Measurements from ENCODE around the gene RANBP2.
A peak's percentile ranks its signal among the peaks of the same experiment; 100 is the strongest.
"Not testable (repeated sequence)": the region's sequence is repeated elsewhere in the genome, so short reads cannot be mapped to it uniquely, and the experiment has no call there.

The RANBP2 gene

DNA sequence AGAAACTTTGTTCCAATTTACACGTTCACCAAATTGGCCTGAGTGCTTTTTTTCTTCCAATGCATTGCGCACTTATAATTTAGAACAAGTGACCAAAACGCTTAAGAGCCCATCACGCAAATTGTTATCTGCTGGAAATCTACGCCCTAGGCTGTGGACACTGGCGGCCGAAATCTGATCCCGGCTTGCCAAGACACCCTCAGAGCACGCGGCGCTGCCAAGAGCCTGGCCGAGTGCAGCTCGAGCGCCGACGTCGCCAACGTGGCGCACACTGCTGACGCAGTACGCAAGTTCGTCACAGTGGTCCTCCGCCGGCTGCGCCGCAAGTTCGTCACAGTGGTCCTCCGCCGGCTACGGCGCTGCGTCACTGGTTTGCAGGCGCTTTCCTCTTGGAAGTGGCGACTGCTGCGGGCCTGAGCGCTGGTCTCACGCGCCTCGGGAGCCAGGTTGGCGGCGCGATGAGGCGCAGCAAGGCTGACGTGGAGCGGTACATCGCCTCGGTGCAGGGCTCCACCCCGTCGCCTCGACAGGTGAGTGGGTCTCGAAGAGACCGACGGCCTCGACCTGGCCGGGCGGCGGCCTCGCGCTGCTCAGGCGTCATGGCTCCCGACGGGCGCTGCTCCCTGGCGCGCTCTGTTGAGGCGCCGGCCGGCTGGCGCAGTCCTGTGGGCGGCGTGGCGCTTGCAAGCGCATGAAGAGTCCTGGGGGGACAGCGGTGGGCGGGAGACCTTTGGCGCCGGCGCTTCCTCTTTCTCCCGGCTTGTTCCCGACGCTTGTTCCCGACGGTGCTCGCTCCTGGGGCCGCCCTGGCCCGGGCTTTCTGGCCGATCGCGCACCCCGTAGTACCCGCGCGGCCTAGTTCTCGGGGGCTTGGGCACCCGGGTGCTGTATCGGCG lies at the start of gene RANBP2:
Gene RANBP2 (plus strand): TSS at position 334 of the 896 bp plus-strand sequence. CDS start 125 bp downstream, at position 459.
- peak; percentile 92 for DNase-seq

DNA sequence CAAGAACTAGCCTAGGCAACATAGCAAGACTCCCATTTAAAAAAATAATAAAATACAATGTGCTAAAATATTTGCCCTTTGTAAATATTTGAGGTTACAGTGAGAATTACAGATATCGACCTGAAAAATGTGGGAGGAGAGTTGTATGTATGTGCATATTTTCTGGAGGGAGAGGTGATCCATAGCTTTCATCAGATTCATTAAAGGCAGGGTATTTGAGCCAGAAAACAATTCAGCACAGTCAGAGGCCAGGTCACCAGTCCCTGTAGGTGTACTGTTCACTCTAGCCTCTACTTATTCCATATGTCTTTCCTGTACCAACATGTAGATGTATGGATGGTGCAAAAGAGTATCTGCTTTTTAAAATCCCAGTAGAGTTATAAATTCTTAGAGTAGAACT lies 49.0 kb upstream of the RANBP2 start:
- DNase-seq, result not testable (repeated sequence)

- DNase-seq, result not testable (repeated sequence)
These were observed 47.0 kb upstream of the RANBP2 start for GRCh38 chr2:108672200-108672805.

GRCh38 chr2:108676522-108676921 lies 42.8 kb upstream of the RANBP2 start:
- DNase-seq, result not testable (repeated sequence)

- not testable (repeated sequence) for DNase-seq
These were observed 42.0 kb upstream of the RANBP2 start for GRCh38 chr2:108677239-108677744.

DNA sequence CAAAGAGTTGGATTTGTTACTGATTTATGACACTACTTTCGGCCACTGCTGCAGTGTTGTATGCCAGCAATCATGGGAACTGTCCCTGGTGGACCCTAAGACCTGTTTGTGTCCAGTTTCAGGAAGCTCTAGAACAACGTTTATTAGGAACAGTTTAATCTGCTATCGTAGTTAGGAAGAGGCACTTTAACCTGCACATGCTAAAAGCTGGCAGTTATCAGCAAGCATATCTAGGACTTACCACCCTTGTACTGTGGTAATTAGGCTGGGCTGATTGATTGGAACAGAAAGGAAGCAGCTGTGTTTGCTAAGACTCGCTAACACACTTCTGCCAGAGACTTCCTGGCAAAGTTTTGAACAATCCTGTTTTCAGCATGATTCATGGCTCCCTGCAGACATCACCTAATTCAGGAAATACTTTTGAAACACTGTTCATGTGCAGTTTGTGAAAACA lies 41.1 kb upstream of the RANBP2 start:
- peak; percentile 62 for DNase-seq

DNA sequence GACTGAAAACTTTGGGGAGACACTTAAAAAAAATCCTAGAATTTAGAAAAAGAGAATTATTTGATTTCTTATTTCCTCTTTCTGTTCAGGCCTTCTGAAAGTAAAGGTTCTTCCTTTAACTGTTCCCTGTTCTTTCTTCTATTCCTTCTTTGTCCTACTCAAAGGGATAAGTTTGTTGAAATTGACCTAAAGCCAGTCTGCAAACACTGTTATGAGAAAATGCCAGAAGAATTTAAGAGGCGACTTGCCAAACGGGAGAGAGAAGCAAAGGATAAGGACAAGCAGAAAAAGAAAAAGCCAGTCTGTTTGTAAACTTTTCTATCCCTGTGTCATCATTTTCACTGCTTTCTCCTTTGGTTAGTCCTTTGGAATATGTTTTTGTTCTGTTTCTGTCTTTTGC lies 38.5 kb upstream of the RANBP2 start:
- not testable (repeated sequence) for DNase-seq

DNA sequence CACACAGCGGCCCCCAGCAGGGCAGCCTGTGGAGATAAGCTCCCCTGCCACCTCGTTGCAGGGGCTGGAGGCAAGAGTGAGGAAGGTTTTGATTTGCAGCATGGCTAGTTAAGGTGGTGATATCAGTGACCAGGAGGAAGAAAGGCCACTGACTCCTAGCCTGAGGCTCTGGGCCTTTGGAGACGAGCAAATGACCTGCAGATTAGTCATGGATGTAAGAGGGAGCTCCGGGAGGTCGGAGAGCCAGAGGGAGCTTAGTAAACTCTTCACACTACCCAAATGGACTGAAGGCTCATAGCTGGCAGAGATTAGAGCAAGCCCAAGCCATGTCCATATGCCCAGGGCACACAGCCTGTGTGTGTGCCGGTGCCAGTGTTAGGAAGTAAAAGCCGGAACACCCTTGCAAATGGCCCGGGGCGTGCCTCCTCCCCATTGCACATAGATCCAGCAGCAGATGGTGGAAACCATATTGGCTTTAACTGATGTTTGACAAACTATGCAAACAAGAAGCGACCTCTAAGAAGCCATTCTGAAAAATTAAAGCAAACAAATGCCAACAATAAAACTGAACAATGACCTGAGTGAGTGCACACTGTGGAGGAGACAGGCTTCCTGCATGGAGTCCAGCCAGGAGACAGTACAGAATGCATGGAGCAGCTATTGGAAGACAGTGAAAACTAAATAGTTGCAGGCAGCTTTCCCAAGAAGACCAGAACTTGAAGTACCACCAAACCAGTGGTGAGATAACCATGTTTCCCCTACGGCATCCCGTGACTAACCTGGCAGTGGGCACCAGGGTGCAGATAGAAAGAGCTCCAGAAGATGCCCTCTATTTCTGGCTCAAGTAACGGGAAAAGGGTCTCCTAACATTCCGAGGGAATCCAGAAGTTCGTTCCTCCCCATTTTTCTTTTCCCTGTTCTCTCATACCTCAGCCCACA lies 30.2 kb upstream of the RANBP2 start:
- DNase-seq, result not testable (repeated sequence)

- DNase-seq, result not testable (repeated sequence)
These were observed 29.3 kb upstream of the RANBP2 start for GRCh38 chr2:108690001-108690400.

GRCh38 chr2:108691447-108691846 lies 27.8 kb upstream of the RANBP2 start:
- DNase-seq, result no peak

DNA sequence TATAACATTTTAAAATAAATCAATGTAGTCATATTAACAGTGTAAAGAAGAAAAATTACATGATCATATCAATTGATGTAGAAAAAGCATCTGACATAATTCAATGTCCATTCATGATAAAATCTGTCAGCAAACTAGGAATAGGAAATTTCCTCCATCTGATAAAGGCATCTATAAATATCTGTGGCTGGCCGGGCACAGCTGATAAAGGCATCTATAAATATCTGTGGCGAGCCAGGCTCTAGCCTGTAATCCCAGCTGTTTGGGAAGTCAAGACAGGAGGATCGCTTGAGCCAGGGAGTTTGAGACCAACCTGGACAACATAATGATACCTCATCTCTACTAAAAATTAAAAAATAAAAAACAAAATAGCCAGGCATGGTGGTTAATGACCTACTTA lies 18.1 kb upstream of the RANBP2 start:
- no peak for DNase-seq

DNA sequence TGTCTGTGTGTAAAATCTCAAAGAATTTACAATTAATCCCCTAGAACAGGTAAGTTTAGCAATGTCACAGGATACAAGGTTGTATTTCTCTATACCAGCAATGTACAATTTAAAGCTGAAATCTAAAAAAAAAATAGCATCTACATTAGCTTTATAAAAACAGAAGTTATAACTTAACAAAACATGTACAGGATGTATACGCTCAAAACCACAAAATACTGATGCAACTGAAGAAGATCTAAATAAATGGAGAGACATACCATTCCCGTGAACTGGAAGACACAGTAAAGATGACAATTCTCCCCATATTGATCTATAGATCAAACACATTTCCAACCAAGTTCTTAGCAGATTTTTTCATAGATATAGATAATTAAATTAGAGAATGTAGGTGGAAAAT lies 17.5 kb upstream of the RANBP2 start:
- no peak for DNase-seq

DNA sequence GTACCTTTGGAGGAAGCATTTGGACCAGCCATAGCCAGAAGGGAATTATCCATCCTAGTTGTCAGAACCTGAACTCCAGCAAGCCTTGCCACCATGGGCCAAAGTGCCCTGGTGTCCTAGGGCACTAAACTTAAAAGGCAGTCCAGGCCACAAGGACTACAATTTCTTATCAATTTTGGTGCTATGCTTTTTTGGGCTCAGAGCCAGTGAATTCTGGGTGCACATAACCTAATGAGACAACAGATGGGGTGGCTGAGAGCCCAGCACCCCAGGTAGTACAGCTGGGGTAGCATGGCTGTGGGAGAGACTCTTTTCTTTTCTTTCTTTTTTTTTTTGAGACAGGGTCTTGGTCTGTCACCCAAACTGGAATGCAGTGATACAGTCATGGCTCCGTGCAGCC lies 14.4 kb upstream of the RANBP2 start:
- DNase-seq, result no peak

DNA sequence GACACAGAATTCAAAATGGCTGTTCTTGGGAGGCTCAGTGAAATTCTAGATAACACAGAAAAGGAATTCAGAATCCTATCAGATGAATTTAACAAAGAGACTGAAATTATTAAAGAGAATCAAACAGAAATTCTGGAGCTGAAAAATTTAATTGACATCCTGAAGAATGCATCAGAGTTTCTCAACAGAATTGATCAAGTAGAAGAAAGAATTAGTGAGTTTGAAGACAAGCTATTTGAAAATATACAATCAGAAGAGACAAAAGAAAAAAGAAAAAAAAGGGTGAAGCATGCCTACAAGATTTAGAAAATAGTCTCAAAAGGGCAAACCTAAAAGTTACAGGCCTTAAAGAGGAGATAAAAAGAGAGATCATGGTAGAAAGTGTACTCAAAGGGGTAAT lies 12.0 kb upstream of the RANBP2 start:
- no peak for DNase-seq

DNA sequence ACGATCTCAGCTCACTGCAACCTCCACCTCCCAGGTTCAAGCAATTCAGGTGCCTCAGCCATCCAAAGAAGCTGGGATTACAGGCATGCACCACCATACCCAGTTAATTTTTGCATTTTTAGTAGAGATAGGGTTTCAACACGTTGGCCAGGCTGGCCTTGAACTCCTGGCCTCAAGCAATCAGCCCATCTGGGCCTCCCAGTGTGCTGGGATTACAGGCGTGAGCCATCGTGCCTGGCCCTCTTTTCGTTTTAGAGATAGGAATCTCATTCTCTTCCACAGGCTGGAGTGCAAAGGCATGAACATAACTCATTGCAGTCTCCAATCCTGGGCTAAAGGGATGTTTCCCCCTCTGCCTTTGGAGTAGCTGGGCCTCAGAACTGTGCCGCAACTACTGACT lies 2.3 kb upstream of the RANBP2 start:
- not testable (repeated sequence) for DNase-seq

- DNase-seq, result not testable (repeated sequence)
These were observed 6.8 kb downstream of the RANBP2 start for GRCh38 chr2:108726048-108726447.

- not testable (repeated sequence) for DNase-seq
These were observed 15.4 kb downstream of the RANBP2 start for GRCh38 chr2:108734656-108735055.

DNA sequence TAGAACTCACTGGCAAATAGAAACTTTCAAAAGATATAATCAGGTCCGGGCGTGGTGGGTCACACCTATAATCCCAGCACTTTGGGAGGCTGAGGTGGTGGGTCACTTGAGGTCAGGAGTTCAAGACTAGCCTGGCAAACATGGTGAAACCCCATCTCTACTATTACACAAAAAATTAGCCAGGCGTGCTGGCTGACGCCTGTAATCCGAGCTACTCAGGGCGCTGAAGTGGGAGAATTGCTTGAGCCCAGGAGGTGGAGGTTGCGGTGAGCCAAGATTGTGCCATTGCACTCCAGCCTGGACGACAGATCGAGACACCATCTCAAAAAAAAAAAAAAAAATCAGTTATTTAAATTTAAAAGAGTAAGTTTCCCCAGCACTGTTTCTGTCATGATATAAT lies 38.7 kb downstream of the RANBP2 start:
- DNase-seq, result not testable (repeated sequence)

GRCh38 chr2:108762618-108763017 lies 43.3 kb downstream of the RANBP2 start:
- not testable (repeated sequence) for DNase-seq

DNA sequence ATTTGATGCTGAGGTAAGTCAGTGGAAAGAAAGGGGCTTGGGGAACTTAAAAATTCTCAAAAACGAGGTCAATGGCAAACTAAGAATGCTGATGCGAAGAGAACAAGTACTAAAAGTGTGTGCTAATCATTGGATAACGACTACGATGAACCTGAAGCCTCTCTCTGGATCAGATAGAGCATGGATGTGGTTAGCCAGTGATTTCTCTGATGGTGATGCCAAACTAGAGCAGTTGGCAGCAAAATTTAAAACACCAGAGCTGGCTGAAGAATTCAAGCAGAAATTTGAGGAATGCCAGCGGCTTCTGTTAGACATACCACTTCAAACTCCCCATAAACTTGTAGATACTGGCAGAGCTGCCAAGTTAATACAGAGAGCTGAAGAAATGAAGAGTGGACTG lies 47.4 kb downstream of the RANBP2 start:
- not testable (repeated sequence) for DNase-seq

DNA sequence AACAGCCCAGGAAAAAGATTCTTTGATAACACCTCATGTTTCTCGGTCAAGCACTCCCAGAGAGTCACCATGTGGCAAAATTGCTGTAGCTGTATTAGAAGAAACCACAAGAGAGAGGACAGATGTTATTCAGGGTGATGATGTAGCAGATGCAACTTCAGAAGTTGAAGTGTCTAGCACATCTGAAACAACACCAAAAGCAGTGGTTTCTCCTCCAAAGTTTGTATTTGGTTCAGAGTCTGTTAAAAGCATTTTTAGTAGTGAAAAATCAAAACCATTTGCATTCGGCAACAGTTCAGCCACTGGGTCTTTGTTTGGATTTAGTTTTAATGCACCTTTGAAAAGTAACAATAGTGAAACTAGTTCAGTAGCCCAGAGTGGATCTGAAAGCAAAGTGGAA lies 48.6 kb downstream of the RANBP2 start:
- DNase-seq, result not testable (repeated sequence)

DNA sequence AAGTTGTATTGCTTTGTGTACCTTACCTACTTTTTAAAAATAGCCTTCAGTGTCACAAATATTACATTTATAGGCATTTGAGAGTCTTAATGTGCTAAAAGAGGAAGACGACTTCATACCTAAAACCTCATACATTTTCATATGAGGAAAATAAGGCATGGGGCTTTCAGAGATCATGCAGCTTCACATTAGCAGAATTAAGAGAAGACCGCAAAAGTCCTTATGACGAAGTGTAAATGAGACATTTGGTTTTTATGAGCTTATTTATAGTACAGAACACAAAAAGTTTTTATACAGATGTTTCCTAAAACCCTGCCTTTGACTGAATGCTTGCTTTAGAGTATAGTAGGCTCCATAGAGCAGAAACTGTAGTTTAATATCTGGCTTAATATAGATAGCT lies 57.2 kb downstream of the RANBP2 start:
- DNase-seq, result no peak

DNA sequence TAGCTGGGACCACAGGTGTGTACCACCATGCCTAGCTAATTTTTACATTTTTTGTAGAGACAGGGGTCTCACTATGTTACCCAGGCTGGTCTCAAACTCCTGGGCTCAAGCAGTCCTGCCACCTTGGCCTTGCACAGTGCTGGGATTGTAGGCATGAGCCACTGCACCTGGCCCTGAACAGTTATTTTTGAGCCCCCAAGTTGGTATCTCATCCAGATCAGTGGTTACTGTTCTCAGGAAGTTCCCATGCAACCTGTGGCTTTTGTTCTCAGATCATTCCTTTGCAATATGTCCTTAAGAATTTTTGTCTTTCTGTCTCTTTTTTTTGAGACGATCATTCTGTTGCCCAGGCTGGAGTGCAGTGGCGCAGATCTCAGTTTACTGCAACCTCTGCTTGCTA lies 59.6 kb downstream of the RANBP2 start:
- DNase-seq, result no peak
